ENCODE results near the gene BORCS6. TPM values are rescaled to one million over a fixed set of nuclear protein-coding genes. Genes with fewer than 3 reads are reported as not detected.

BORCS6 gene
- total and polyA plus RNA-seq, 2 of the 4 experiments (the other 2 are of a cell fraction) = 2.7 to 3.3 TPM

GRCh38 chr17:8220783-8221662 lies 31.0 kb upstream of the BORCS6 start:
- 1% methylated on average over 23 of the region's 45 CpGs; no CpG with 5 or more reads in 1 of the 2 experiments for WGBS, 2 experiments (ENCODE audit: extremely low coverage in 2 of 2, insufficient read length in 1 of 2)
- Histone ChIP-seq H3K56ac (ENCODE audit: extremely low read depth, insufficient read depth, low read length) (peak overlapping the region; percentile 58; the same call in 1 of the 2 replicates), H4K8ac (ENCODE audit: low read depth in 2 of 2, low read length in 2 of 2) (peak overlapping the region in 1 of 2 experiments; percentile 85; a peak in 2 of 4 replicates), H4K20me1 (ENCODE audit: insufficient read depth, low read length) (peaks cover 12% of the 10 kb centered on the region), H3K4me2 (ENCODE audit: low read depth, low read length) (peak overlapping the region; percentile 88), H3K27me3 (ENCODE audit: control insufficient read depth, insufficient read depth, low read length) (no peaks in the 10 kb centered on the region), H3K4me1 (ENCODE audit: control insufficient read depth, insufficient read depth, low read length) (peaks cover 6% of the 10 kb centered on the region), H3K36me3 (ENCODE audit: control insufficient read depth, insufficient read depth, low read length) (no peaks in the 10 kb centered on the region), H2BK120ac (ENCODE audit: low read depth, low read length) (peak overlapping the region; percentile 68), H3K9me3 (ENCODE audit: control insufficient read depth, insufficient read depth, low read length) (no peaks in the 10 kb centered on the region), H4K5ac (ENCODE audit: low read depth, low read length) (peak overlapping the region; percentile 46; the same call in 1 of the 2 replicates), H3K18ac (ENCODE audit: low read depth, low read length) (peak overlapping the region; percentile 46), H4K91ac (ENCODE audit: insufficient read depth, low read depth, low read length) (peak overlapping the region; percentile 49), H2AK9ac (replicated peaks; ENCODE audit: low read depth, low read length, poor library complexity) (peak overlapping the region; percentile 86), H2AFZ (replicated peaks; ENCODE audit: low read length, poor library complexity) (peak overlapping the region; percentile 94), H3K9me1 (ENCODE audit: insufficient read depth, low read length) (peaks cover 12% of the 10 kb centered on the region), H3K4ac (ENCODE audit: low read depth, low read length) (peak overlapping the region; percentile 71), H3K27ac (ENCODE audit: insufficient read depth, low read length) (peak overlapping the region; percentile 65), H3K9ac (ENCODE audit: low read depth, low read length) (peak overlapping the region; percentile 65), H2BK5ac (ENCODE audit: low read depth, low read length, poor library complexity, severe bottlenecking) (peak overlapping the region; percentile 80), H3K4me3 (ENCODE audit: insufficient read depth, low read depth, low read length) (peak overlapping the region; percentile 62), H3K14ac (replicated peaks; ENCODE audit: low read depth, low read length) (peak overlapping the region; percentile 69), H2AK5ac (ENCODE audit: low read depth, low read length) (no peak overlapping the region), H3K23ac (ENCODE audit: low read depth, low read length) (peak overlapping the region; percentile 56; the same call in 1 of the 2 replicates), H2BK20ac (ENCODE audit: low read depth, low read length) (peak overlapping the region; percentile 53; the same call in 1 of the 2 replicates), H3K79me1 (ENCODE audit: low read depth in 1 of 2, low read length in 2 of 2) (peaks cover 0 to 3% of the 10 kb centered on the region in 2 experiments; a peak in 1 of 4 replicates), H2BK15ac (ENCODE audit: low read depth, low read length) (peak overlapping the region; percentile 10; the same call in 1 of the 3 replicates)
- in situ Hi-C loops (cut with MboI; ENCODE audit: low sequenced_read_pairs) = loop anchor here (5.0 kb wide), 1 partner anchor 99 kb away; the partner anchor contains the start of gene HES7
- ChIA-PET CTCF (interaction anchor here (0.6 to 1.4 kb wide), 4 partner anchors 24 to 632 kb away, joined by 3 to 4 read pairs (median 4); no protein-coding TSS in a partner anchor), POLR2A (ENCODE audit: unreplicated experiment) (interaction anchor here (0.8 to 1.2 kb wide), 3 partner anchors 11 to 48 kb away, joined by 3 to 4 read pairs (median 3); partner anchors contain the start of gene AURKB)
- dilution Hi-C loops (cut with HindIII; ENCODE audit: low sequenced_read_pairs, unreplicated experiment) = no loop called here
- intact Hi-C loops (cut with micrococcal nuclease) = loop anchor here (1.0 to 5.0 kb wide), 4 partner anchors 11 to 159 kb away; partner anchors contain the start of gene AURKB
- ATAC-seq (ENCODE audit: low read depth) (peak; percentile 18), DNase-seq (peak; percentile 95)
- no TSS peak for BruUV-seq (replicated peaks)
- 0 out of 2 replicates have a peak, but pooled peaks have one; percentile 4 for TF ChIP-seq SMC3 (IDR thresholded peaks at IDR 0.05; ENCODE audit: low read depth, low read length)
- no peak for TF ChIP-seq RAD21 (IDR thresholded peaks at IDR 0.05; ENCODE audit: low read length)
- TF ChIP-seq BHLHE40 (IDR thresholded peaks at IDR 0.05; ENCODE audit: low read depth, low read length) = peak; percentile 73; the same call in 1 of the 2 replicates
- TF ChIP-seq FOS (IDR thresholded peaks at IDR 0.05; ENCODE audit: low read depth, low read length) = peak; percentile 90
- no peak; the same call in none of the 2 replicates for TF ChIP-seq MAFK (IDR thresholded peaks at IDR 0.05; ENCODE audit: low read depth, low read length)
- peak; percentile 5 for TF ChIP-seq RCOR1 (IDR thresholded peaks at IDR 0.05; ENCODE audit: insufficient replicate concordance, low read length)
- TF ChIP-seq CEBPB (IDR thresholded peaks at IDR 0.05; ENCODE audit: low read depth, low read length) = peak; percentile 58
- TF ChIP-seq POLR2A (IDR thresholded peaks at IDR 0.05; ENCODE audit: low read depth, low read length) = no peak
- peak; percentile 43; the same call in 1 of the 2 replicates for TF ChIP-seq MAZ (IDR thresholded peaks at IDR 0.05; ENCODE audit: borderline replicate concordance, low read depth, low read length)
- TF ChIP-seq, protein P1, sequence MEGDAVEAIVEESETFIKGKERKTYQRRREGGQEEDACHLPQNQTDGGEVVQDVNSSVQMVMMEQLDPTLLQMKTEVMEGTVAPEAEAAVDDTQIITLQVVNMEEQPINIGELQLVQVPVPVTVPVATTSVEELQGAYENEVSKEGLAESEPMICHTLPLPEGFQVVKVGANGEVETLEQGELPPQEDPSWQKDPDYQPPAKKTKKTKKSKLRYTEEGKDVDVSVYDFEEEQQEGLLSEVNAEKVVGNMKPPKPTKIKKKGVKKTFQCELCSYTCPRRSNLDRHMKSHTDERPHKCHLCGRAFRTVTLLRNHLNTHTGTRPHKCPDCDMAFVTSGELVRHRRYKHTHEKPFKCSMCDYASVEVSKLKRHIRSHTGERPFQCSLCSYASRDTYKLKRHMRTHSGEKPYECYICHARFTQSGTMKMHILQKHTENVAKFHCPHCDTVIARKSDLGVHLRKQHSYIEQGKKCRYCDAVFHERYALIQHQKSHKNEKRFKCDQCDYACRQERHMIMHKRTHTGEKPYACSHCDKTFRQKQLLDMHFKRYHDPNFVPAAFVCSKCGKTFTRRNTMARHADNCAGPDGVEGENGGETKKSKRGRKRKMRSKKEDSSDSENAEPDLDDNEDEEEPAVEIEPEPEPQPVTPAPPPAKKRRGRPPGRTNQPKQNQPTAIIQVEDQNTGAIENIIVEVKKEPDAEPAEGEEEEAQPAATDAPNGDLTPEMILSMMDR (conservative IDR thresholded peaks at IDR 0.05; ENCODE audit: low read depth, low read length) = no peak
- peak; percentile 28; the same call in 1 of the 2 replicates for TF ChIP-seq USF2 (IDR thresholded peaks at IDR 0.05; ENCODE audit: low read depth, low read length)
- no peak for TF ChIP-seq RFX5 (IDR thresholded peaks at IDR 0.05; ENCODE audit: low read depth, low read length)
- no peak for TF ChIP-seq MXI1 (IDR thresholded peaks at IDR 0.05; ENCODE audit: borderline replicate concordance, low read depth, low read length)
- peak; percentile 68; the same call in 1 of the 2 replicates for TF ChIP-seq CHD1 (IDR thresholded peaks at IDR 0.05; ENCODE audit: low read depth, low read length)

All from IMR-90 (cell line).